ENCODE data around the gene B4GALNT2. TPM values are rescaled to one million over a fixed set of nuclear protein-coding genes. Genes with fewer than 3 reads are reported as not detected.

B4GALNT2 gene
- polyA plus RNA-seq, 3 donors, result not detected

DNA sequence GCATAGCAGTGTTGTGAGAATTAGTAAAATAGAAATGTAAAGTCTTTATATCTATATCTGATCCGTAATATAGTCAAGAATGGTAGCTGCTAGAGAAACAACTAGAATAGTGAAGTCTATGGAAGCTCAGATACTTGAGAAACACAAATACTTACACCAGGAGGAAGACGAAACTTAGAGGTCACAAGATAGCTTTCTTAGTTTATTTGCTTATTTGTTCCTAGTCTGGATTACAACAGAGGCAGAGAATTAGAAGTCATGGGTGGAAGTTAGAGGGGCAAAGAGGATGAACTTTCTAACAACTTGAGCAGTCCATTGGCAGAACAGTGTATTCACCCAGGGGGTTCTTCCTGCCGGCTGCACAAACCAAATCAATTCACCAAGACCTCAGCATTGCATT is 64.0 kb downstream of the B4GALNT2 start:
- no peak for DNase-seq
- intact Hi-C loops (cut with micrococcal nuclease), result no loop called here
- WGBS (ENCODE audit: insufficient coverage), result no CpG with 5 or more reads among the region's 3 CpGs
- Mint-ChIP-seq H3K27ac (peak overlapping the region in 5 of 7 donors; percentile 1 to 68 (median 30)), H3K36me3 (peaks cover 0 to 3% of the 10 kb centered on the region in 2 donors), H3K27me3 (ENCODE audit: low read depth in 3 of 3) (peaks cover 0 to 9% (median 0%) of the 10 kb centered on the region in 3 donors), H3K9me3 (peaks cover 0 to 1% (median 0%) of the 10 kb centered on the region in 7 donors), H3K4me1 (peaks cover 47% of the 10 kb centered on the region), H3K4me3 (no peak overlapping the region)
- Histone ChIP-seq H3K27ac (ENCODE audit: low read depth in 1 of 2, low read length in 2 of 2) (no peak overlapping the region), H3K36me3 (replicated peaks in 1 of 2; ENCODE audit: control insufficient read depth in 1 of 2, insufficient read depth in 2 of 2, low read length in 2 of 2) (no peaks in the 10 kb centered on the region), H3K79me2 (ENCODE audit: insufficient read depth, low read length) (no peaks in the 10 kb centered on the region), H4K20me1 (ENCODE audit: insufficient read depth, low read length) (no peaks in the 10 kb centered on the region), H3K4me3 (replicated peaks in 1 of 3; ENCODE audit: low read depth in 2 of 3, low read length in 3 of 3) (no peak overlapping the region), H3K4me1 (ENCODE audit: control insufficient read depth in 1 of 2, insufficient read depth in 2 of 2, low read length in 2 of 2) (peaks cover 31 to 36% of the 10 kb centered on the region in 2 donors), H3K9ac (ENCODE audit: insufficient read depth, low read length, poor library complexity, severe bottlenecking) (no peak overlapping the region), H2AFZ (ENCODE audit: insufficient read depth, low read depth, low read length, poor library complexity, severe bottlenecking) (no peak overlapping the region), H3K27me3 (ENCODE audit: control insufficient read depth in 2 of 2, insufficient read depth in 2 of 2, low read length in 2 of 2) (no peaks in the 10 kb centered on the region), H3K4me2 (replicated peaks; ENCODE audit: extremely low read depth, low read length, poor library complexity, severe bottlenecking) (no peak overlapping the region), H3K9me3 (replicated peaks in 1 of 2; ENCODE audit: control insufficient read depth in 1 of 2, insufficient read depth in 1 of 2, low read length in 2 of 2) (no peaks in the 10 kb centered on the region)
- TF ChIP-seq, protein P1, sequence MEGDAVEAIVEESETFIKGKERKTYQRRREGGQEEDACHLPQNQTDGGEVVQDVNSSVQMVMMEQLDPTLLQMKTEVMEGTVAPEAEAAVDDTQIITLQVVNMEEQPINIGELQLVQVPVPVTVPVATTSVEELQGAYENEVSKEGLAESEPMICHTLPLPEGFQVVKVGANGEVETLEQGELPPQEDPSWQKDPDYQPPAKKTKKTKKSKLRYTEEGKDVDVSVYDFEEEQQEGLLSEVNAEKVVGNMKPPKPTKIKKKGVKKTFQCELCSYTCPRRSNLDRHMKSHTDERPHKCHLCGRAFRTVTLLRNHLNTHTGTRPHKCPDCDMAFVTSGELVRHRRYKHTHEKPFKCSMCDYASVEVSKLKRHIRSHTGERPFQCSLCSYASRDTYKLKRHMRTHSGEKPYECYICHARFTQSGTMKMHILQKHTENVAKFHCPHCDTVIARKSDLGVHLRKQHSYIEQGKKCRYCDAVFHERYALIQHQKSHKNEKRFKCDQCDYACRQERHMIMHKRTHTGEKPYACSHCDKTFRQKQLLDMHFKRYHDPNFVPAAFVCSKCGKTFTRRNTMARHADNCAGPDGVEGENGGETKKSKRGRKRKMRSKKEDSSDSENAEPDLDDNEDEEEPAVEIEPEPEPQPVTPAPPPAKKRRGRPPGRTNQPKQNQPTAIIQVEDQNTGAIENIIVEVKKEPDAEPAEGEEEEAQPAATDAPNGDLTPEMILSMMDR (IDR thresholded peaks at IDR 0.05), result no peak

DNA sequence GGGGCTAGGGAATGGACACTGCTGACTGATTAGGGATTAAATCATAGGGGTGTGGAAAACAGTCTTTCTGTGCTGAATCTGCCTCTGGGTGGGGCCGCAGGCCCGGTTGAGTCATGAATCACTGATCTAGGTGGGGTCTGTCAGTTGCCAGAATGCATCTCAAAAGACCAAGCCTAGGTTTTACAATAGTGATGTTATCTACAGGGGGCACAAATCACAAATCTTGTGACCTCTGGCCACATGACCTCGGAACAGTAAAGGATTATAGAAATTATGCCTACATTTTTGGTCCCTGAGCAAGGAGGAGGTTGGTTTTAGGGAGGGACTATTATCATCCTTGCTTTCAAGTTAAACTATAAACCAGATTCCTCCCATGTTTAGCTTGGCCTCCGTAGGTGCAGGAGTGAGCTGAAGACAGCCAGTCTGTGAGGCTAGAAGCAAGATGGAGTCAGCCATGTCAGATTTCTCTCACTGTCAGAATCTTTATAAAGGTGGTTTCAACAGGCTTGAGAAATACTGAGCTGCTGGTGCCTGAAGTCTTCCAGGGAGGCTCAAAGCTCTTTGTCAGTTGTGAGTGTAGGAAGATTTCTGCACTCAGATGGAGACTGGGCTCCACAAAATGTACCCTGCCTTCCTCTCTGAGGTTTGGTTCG is 64.9 kb downstream of the B4GALNT2 start:
- Histone ChIP-seq H3K79me2 (ENCODE audit: insufficient read depth, low read length) (no peaks in the 10 kb centered on the region), H3K27ac (ENCODE audit: low read depth in 1 of 2, low read length in 2 of 2) (no peak overlapping the region), H3K4me1 (ENCODE audit: control insufficient read depth in 1 of 2, insufficient read depth in 2 of 2, low read length in 2 of 2) (peaks cover 23 to 26% of the 10 kb centered on the region in 2 donors), H3K4me3 (replicated peaks in 1 of 3; ENCODE audit: low read depth in 2 of 3, low read length in 3 of 3) (no peak overlapping the region), H3K9ac (ENCODE audit: insufficient read depth, low read length, poor library complexity, severe bottlenecking) (no peak overlapping the region), H2AFZ (ENCODE audit: insufficient read depth, low read depth, low read length, poor library complexity, severe bottlenecking) (no peak overlapping the region), H4K20me1 (ENCODE audit: insufficient read depth, low read length) (no peaks in the 10 kb centered on the region), H3K9me3 (replicated peaks in 1 of 2; ENCODE audit: control insufficient read depth in 1 of 2, insufficient read depth in 1 of 2, low read length in 2 of 2) (no peaks in the 10 kb centered on the region), H3K27me3 (ENCODE audit: control insufficient read depth in 2 of 2, insufficient read depth in 2 of 2, low read length in 2 of 2) (no peaks in the 10 kb centered on the region), H3K36me3 (replicated peaks in 1 of 2; ENCODE audit: control insufficient read depth in 1 of 2, insufficient read depth in 2 of 2, low read length in 2 of 2) (no peaks in the 10 kb centered on the region), H3K4me2 (replicated peaks; ENCODE audit: extremely low read depth, low read length, poor library complexity, severe bottlenecking) (no peak overlapping the region)
- TF ChIP-seq, protein P1 (IDR thresholded peaks at IDR 0.05), result no peak
- intact Hi-C loops (cut with micrococcal nuclease), result no loop called here
- Mint-ChIP-seq H3K36me3 (peaks cover 0 to 3% of the 10 kb centered on the region in 2 donors), H3K9me3 (peaks cover 0 to 1% (median 0%) of the 10 kb centered on the region in 7 donors), H3K4me1 (peaks cover 40% of the 10 kb centered on the region), H3K27ac (peak overlapping the region in 1 of 7 donors; percentile 18), H3K27me3 (ENCODE audit: low read depth in 3 of 3) (peaks cover 0 to 9% (median 3%) of the 10 kb centered on the region in 3 donors), H3K4me3 (no peak overlapping the region)
- 0% methylated on average over 1 of the region's 5 CpGs for WGBS (ENCODE audit: insufficient coverage)
- DNase-seq, result no peak
